Central memory CD8-positive, alpha-beta T cell (primary cell): ENCODE measurements around the gene FBLN5.

Experiments
- ATAC-seq: fragments of 150-1000 bp; cut with Tn5 transposase; replicated peaks from 2 replicates; pipeline ENCODE4 v1.10.0; 2022; ENCODE audit warnings: mild to moderate bottlenecking, moderate FRiP score, moderate number of reproducible peaks; ENCODE audit not compliant: poor library complexity, severe bottlenecking; ENCODE audit errors: extremely low read depth
- DNase-seq, 2 donors: peaks; one replicate each; pipeline ENCODE4 v3.0.0; 2021; ENCODE audit warnings: low spot score in 2 of 2
- H3K27ac Mint-ChIP-seq: one replicate; pipeline ENCODE4 v1.8.0; 2022; ENCODE audit warnings: low read depth, mild to moderate bottlenecking, moderate library complexity, mixed read lengths
- H3K27me3 Mint-ChIP-seq: one replicate; pipeline ENCODE4 v1.8.0; 2022; ENCODE audit warnings: mixed read lengths
- H3K36me3 Mint-ChIP-seq: one replicate; pipeline ENCODE4 v1.8.0; 2022; ENCODE audit warnings: mild to moderate bottlenecking, moderate library complexity, mixed read lengths; ENCODE audit not compliant: insufficient read depth
- H3K4me1 Mint-ChIP-seq: one replicate; pipeline ENCODE4 v1.8.0; 2022; ENCODE audit warnings: mixed read lengths
- H3K4me3 Mint-ChIP-seq: one replicate; pipeline ENCODE4 v1.8.0; 2022; ENCODE audit warnings: mild to moderate bottlenecking, moderate library complexity, mixed read lengths
- H3K9me3 Mint-ChIP-seq: one replicate; pipeline ENCODE4 v1.8.0; 2022; ENCODE audit warnings: mixed read lengths

The FBLN5 gene

GRCh38 chr14:91885839-91886238 is 61.7 kb downstream of the FBLN5 start:
- Mint-ChIP-seq H3K9me3 (no peaks in the 10 kb centered on the region), H3K4me1 (peaks cover 42% of the 10 kb centered on the region), H3K4me3 (no peak overlapping the region), H3K27ac (no peak overlapping the region), H3K36me3 (peaks cover 2% of the 10 kb centered on the region), H3K27me3 (no peaks in the 10 kb centered on the region)
- DNase-seq (no peak), ATAC-seq (no peak)

DNA sequence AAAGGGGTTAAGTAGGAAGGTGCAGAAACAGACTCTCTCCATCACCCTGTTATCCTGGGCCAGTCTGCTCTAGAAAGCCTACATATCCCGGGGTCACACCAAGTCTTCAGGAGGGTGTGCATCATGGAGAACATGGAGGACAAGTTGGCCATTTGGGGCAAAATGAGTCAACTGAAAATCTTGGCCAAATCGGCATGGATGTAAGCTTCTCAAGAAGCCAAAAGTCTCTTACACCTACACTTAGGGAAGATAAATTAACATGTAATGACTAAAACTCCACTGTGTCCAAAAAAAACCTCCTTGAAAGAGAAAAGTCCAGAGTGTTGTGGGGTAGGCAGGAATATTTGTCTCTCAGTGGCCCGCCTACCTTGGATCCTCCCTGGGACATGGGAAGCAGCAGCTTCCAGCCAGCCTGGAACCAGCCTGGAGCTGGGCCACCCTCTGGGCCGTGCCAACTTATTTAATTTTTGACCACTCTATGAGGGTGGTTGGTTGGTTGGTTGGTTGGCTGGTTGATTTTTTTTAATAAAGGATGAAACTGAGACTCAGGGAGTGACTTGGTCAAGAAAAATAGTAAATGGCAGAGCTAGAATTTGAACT is 62.3 kb downstream of the FBLN5 start:
- DNase-seq (no peak), ATAC-seq (no peak)
- H3K4me3 Mint-ChIP-seq: no peak overlapping the region
- H3K36me3 Mint-ChIP-seq: peaks cover 2% of the 10 kb centered on the region
- no peaks in the 10 kb centered on the region for H3K9me3 Mint-ChIP-seq
- H3K4me1 Mint-ChIP-seq: peaks cover 42% of the 10 kb centered on the region
- no peak overlapping the region for H3K27ac Mint-ChIP-seq
- no peaks in the 10 kb centered on the region for H3K27me3 Mint-ChIP-seq

DNA sequence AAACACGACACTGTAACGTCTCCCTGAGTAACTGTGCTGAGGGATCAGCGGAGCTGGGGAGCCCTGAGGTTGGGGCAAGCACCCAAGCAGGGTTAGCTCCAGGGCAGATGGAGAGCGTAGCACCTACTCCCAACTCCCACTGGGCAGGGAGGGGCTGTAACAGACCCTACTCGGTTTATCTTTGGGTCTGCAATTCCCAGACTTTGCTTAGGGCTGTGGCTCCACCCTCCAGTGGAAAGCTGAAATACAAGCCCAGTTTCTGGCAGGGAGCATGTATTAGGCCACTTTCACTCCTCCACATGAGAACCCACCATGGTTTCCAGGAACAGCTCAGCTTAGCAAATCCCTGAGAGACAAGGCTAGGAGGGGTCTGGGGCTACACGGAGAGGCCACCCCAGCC is 62.8 kb downstream of the FBLN5 start:
- peak overlapping the region; percentile 8 for H3K27ac Mint-ChIP-seq
- no peaks in the 10 kb centered on the region for H3K27me3 Mint-ChIP-seq
- H3K4me3 Mint-ChIP-seq: no peak overlapping the region
- peaks cover 41% of the 10 kb centered on the region for H3K4me1 Mint-ChIP-seq
- peaks cover 2% of the 10 kb centered on the region for H3K36me3 Mint-ChIP-seq
- ATAC-seq: no peak
- H3K9me3 Mint-ChIP-seq: no peaks in the 10 kb centered on the region
- DNase-seq: no peak

GRCh38 chr14:91883753-91884152 is 63.7 kb downstream of the FBLN5 start:
- Mint-ChIP-seq H3K27ac (no peak overlapping the region), H3K9me3 (no peaks in the 10 kb centered on the region), H3K4me1 (peaks cover 33% of the 10 kb centered on the region), H3K4me3 (no peak overlapping the region), H3K27me3 (no peaks in the 10 kb centered on the region), H3K36me3 (peaks cover 2% of the 10 kb centered on the region)
- ATAC-seq (no peak), DNase-seq (no peak)

DNA sequence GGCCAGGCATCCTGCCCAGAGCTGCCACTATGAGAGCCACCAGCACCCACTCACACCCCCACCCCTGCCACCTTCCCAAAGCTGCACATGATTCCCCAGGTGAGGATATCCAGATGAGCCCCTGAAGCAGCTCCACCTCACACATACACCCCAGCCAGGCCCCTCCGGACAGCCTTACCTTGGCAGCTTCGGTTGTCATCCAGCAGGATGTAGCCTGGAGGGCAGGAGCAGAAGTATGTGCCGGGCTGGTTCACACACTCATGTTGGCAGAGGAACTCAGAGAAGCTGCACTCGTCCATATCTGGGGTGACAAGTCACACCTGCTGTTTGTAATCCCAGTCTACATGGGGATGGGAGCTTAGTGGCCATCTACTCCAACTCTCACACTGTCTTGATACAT is 64.7 kb downstream of the FBLN5 start:
- no peaks in the 10 kb centered on the region for H3K9me3 Mint-ChIP-seq
- ATAC-seq (no peak), DNase-seq (no peak)
- no peaks in the 10 kb centered on the region for H3K27me3 Mint-ChIP-seq
- H3K36me3 Mint-ChIP-seq: peaks cover 2% of the 10 kb centered on the region
- peaks cover 37% of the 10 kb centered on the region for H3K4me1 Mint-ChIP-seq
- no peak overlapping the region for H3K4me3 Mint-ChIP-seq
- H3K27ac Mint-ChIP-seq: peak overlapping the region; percentile 38

- Mint-ChIP-seq H3K4me3 (no peak overlapping the region), H3K36me3 (peaks cover 3% of the 10 kb centered on the region), H3K4me1 (peaks cover 40% of the 10 kb centered on the region), H3K27me3 (no peaks in the 10 kb centered on the region), H3K27ac (peak overlapping the region; percentile 38), H3K9me3 (no peaks in the 10 kb centered on the region)
- no peak for DNase-seq
- ATAC-seq: no peak
Measured at GRCh38 chr14:91882369-91882768, 65.1 kb downstream of the FBLN5 start.

DNA sequence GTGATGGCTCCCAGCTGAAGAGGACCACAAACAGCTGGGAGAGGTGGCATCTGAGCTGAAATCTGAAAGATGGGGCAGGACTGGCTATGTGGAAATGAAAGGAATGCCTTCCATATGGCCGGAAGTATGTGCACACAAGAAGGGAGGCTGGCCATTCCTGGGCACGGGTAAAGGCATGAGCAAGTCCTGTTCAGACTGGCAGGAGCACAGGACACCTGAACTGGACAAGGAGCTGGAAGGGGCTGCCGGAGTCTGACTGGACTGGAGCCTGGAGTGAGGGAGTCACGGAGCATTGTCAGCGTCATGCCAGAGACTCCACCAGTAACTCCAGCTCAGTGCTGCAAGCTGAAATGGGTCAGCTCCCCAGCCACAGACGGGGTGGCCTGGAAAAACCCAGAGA is 68.3 kb downstream of the FBLN5 start:
- H3K9me3 Mint-ChIP-seq: no peaks in the 10 kb centered on the region

DNA sequence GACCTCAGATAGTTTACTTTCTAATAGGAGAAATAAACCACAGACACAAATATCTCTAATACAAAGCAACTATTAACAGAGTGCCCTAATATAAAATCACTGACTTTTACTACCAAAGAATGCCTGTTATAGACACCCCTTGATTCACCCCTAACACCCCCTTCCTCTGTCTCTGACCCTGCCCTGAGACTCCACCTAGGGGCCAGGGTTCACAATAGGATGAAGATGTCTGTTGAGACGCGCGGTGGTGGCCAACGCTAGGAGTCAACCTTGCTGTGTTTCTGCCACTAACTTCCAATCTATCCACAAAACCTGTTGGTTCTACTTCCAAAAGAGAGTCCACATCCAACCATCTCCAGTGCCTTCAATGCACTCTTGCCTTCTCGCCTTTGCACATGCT is 69.2 kb downstream of the FBLN5 start:
- H3K4me1 Mint-ChIP-seq: peaks cover 67% of the 10 kb centered on the region
- no peak for ATAC-seq
- no peak overlapping the region for H3K4me3 Mint-ChIP-seq
- peaks cover 11% of the 10 kb centered on the region for H3K36me3 Mint-ChIP-seq
- no peaks in the 10 kb centered on the region for H3K9me3 Mint-ChIP-seq
- no peaks in the 10 kb centered on the region for H3K27me3 Mint-ChIP-seq
- no peak overlapping the region for H3K27ac Mint-ChIP-seq
- no peak for DNase-seq

More for the DNA sequence above, 68.3 kb downstream of the FBLN5 start:
- Mint-ChIP-seq H3K4me1 (peaks cover 58% of the 10 kb centered on the region), H3K27me3 (no peaks in the 10 kb centered on the region), H3K4me3 (no peak overlapping the region), H3K27ac (no peak overlapping the region), H3K36me3 (peaks cover 5% of the 10 kb centered on the region)
- ATAC-seq: no peak
- DNase-seq: no peak

- Mint-ChIP-seq H3K4me1 (peaks cover 71% of the 10 kb centered on the region), H3K36me3 (peaks cover 13% of the 10 kb centered on the region), H3K4me3 (no peak overlapping the region), H3K27me3 (no peaks in the 10 kb centered on the region), H3K27ac (no peak overlapping the region), H3K9me3 (no peaks in the 10 kb centered on the region)
- ATAC-seq (no peak), DNase-seq (no peak)
Measured at GRCh38 chr14:91877376-91877915, 70.0 kb downstream of the FBLN5 start.

GRCh38 chr14:91876492-91876891 is 71.0 kb downstream of the FBLN5 start:
- ATAC-seq: no peak
- peaks cover 18% of the 10 kb centered on the region for H3K36me3 Mint-ChIP-seq
- no peak overlapping the region for H3K4me3 Mint-ChIP-seq
- peaks cover 78% of the 10 kb centered on the region for H3K4me1 Mint-ChIP-seq
- no peaks in the 10 kb centered on the region for H3K9me3 Mint-ChIP-seq
- DNase-seq: no peak
- no peak overlapping the region for H3K27ac Mint-ChIP-seq
- no peaks in the 10 kb centered on the region for H3K27me3 Mint-ChIP-seq

DNA sequence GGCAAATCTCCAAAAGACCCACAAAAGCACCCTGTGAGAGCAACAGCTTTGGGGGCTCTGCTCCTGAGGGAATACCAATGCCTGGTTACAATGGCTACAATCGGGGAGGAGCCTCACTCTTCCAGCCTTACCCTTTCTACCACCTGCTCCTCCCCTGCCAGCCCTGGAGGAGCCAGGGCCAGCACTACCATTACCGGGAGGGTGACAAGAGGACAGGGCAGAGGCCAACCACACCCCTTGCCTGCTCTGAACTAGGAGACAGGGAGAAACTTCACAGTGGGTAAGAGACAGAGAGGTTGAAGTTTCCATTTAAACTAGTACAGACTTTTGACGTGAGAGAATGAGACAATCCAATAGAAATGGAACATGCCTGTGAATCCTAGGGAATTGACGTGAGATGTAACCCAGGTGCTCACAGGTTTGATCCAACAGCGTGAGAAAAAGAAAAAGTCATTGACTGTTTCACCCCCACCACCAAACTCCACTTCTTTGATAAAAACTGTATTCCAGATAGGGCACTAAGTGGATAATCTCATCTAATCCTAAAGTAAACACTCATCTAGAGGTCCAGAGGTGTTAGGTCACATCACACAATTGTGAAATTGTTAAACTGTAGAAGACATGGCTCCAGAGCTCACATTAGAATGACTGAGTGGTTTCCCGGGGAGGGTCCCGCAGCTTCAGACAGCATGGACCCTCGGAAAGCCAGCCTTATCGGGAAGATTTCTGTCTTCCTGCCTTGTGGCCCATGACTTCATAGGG is 71.8 kb downstream of the FBLN5 start:
- no peak for ATAC-seq
- peaks cover 74% of the 10 kb centered on the region for H3K4me1 Mint-ChIP-seq
- no peaks in the 10 kb centered on the region for H3K27me3 Mint-ChIP-seq
- peak overlapping the region; percentile 96 for H3K27ac Mint-ChIP-seq
- H3K9me3 Mint-ChIP-seq: no peaks in the 10 kb centered on the region
- DNase-seq: no peak
- no peak overlapping the region for H3K4me3 Mint-ChIP-seq
- peaks cover 16% of the 10 kb centered on the region for H3K36me3 Mint-ChIP-seq

DNA sequence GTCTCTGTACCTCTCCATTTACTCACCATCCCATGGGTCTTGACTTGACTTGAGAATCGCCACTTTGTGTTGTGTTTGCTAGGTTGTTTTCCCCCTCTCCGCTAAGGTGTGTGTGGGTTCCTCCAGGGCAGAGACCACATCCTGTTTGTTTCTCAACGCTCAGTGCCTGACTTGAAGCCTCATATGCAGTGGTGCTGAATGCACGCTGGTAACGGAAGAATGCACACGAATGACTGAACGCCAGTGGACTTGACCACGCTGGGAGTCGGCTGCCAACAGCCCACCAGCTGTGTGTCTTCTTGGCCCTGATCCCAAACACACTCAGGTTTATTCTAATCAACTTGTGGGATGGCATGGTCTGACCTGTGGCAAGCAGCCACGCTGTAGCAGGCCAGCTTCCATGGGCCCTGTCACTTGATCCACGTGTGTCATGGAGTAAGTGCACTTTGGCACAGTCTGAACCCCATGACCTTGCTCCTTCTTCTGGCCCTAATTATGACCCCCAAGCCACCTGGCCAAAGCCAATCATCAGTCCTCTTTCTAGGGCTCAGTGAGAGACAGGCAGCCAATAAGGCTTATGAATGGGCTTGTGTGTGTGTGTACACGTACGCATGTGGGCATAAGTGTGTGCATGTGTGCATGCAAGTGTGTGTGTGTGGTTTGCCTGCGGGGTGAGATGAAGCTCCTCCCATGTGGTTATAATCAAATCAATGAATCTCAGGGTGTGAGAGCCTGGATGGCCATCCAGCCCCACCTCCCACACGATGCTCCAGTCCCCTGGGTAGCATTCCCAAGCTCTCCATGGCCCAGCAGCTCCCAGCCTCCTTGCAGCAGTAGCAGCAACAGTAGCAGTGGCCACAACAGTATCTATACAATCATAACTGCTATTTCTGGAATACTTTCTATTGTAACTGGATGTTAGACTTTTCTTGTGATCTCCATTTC is 73.8 kb downstream of the FBLN5 start:
- peak; percentile 59 to 86 for DNase-seq
- H3K36me3 Mint-ChIP-seq: peaks cover 18% of the 10 kb centered on the region
- peak; percentile 78 for ATAC-seq
- peak overlapping the region; percentile 81 for H3K4me3 Mint-ChIP-seq
- H3K4me1 Mint-ChIP-seq: peaks cover 83% of the 10 kb centered on the region
- peak overlapping the region; percentile 96 for H3K27ac Mint-ChIP-seq
- H3K9me3 Mint-ChIP-seq: no peaks in the 10 kb centered on the region
- no peaks in the 10 kb centered on the region for H3K27me3 Mint-ChIP-seq
